Adrenal gland (tissue), 5 donors: ENCODE measurements around the gene TBC1D22A.

Experiments used
- CTCF ChIP-seq, 6 experiments: fragments of 450-650 bp in 4 of 6; fragments of 200-600 bp in 2 of 6; sonication (generic) in 1 of 6; IDR thresholded peaks; 1 replicate in 5 of 6; 2 replicates in 1 of 6; pipeline versions ENCODE4 v1.5.1 to v1.8.0; 2016 to 2021; ENCODE audit warnings: antibody characterized with exemption in 6 of 6, mild to moderate bottlenecking in 2 of 6, moderate library complexity in 1 of 6
- POLR2A ChIP-seq, 2 donors: fragments of 450-650 bp; IDR thresholded peaks; one replicate each; pipeline ENCODE4 v1.6.1; 2017; ENCODE audit warnings: antibody characterized with exemption in 2 of 2, mild to moderate bottlenecking in 2 of 2, moderate library complexity in 1 of 2
- donor health status: DM: no; HTN: no; CAD: no.

GRCh38 chr22:46842606-46843005, 80.2 kb downstream of the TBC1D22A start:
- TF ChIP-seq CTCF (IDR thresholded peaks at IDR 0.05): no peak
- no peak for TF ChIP-seq POLR2A (IDR thresholded peaks at IDR 0.05)
